NCI-H345 treated with DMSO at 0.1 percent for 48 hours (cell line): ENCODE measurements around the gene CACHD1.
"Not testable (repeated sequence)": the region's sequence is repeated elsewhere in the genome, so short reads cannot be mapped to it uniquely, and the experiment has no call there.

Source experiments
- DNase-seq: peaks from one replicate; lab custom pipeline; 2025; ENCODE audit not compliant: unreplicated experiment; lab: John Stamatoyannopoulos, UW

Gene CACHD1

GRCh38 chr1:64687725-64688327, 217.9 kb downstream of the CACHD1 start:
- DNase-seq = no peak

GRCh38 chr1:64691626-64692025, 221.7 kb downstream of the CACHD1 start:
- no peak for DNase-seq

- DNase-seq = no peak
Observed at GRCh38 chr1:64692911-64693310, 223.0 kb downstream of the CACHD1 start.

GRCh38 chr1:64693406-64693805, 223.5 kb downstream of the CACHD1 start:
- no peak for DNase-seq

GRCh38 chr1:64696879-64697278, 226.9 kb downstream of the CACHD1 start:
- DNase-seq = no peak

- DNase-seq = no peak
Observed at GRCh38 chr1:64699327-64699726, 229.4 kb downstream of the CACHD1 start.

GRCh38 chr1:64701071-64701470, 231.1 kb downstream of the CACHD1 start:
- no peak for DNase-seq

GRCh38 chr1:64701886-64702285, 232.0 kb downstream of the CACHD1 start:
- no peak for DNase-seq

- DNase-seq = not testable (repeated sequence)
Observed at GRCh38 chr1:64702670-64703069, 232.7 kb downstream of the CACHD1 start.

- DNase-seq = no peak
Observed at GRCh38 chr1:64703600-64703999, 233.7 kb downstream of the CACHD1 start.

- no peak for DNase-seq
Observed at GRCh38 chr1:64705591-64705990, 235.7 kb downstream of the CACHD1 start.

- DNase-seq = no peak
Observed at GRCh38 chr1:64711266-64711665, 241.3 kb downstream of the CACHD1 start.

GRCh38 chr1:64712049-64712448, 242.1 kb downstream of the CACHD1 start:
- no peak for DNase-seq

GRCh38 chr1:64715186-64715585, 245.3 kb downstream of the CACHD1 start:
- no peak for DNase-seq

GRCh38 chr1:64721135-64721534, 251.2 kb downstream of the CACHD1 start:
- DNase-seq = no peak

GRCh38 chr1:64721576-64722145, 251.7 kb downstream of the CACHD1 start:
- no peak for DNase-seq

GRCh38 chr1:64727861-64728260, 257.9 kb downstream of the CACHD1 start:
- DNase-seq = no peak

GRCh38 chr1:64733581-64734286, 263.8 kb downstream of the CACHD1 start:
- no peak for DNase-seq

GRCh38 chr1:64734287-64734652, 264.3 kb downstream of the CACHD1 start:
- DNase-seq = no peak

- not testable (repeated sequence) for DNase-seq
Observed at GRCh38 chr1:64740687-64741086, 270.8 kb downstream of the CACHD1 start.
